HL-60 (cell line): ENCODE measurements around the gene APOD.

ENCODE experiments used
- DNase-seq, 2 experiments: peaks; one replicate each; pipeline ENCODE4 v3.0.0-alpha.2; 2010 to 2020; ENCODE audit warnings: low read depth in 1 of 2, low spot score in 1 of 2
- H3K27ac ChIP-seq: fragments of 250-450 bp; sonication (Bioruptor Pico); replicated peaks from 2 replicates; pipeline ENCODE4 v1.5.1; 2020; ENCODE audit warnings: mild to moderate bottlenecking, moderate library complexity
- H3K27me3 ChIP-seq: fragments of 250-450 bp; sonication (Bioruptor Pico); 2 replicates; pipeline ENCODE4 v1.5.1; 2021; ENCODE audit warnings: mild to moderate bottlenecking, moderate library complexity; ENCODE audit not compliant: insufficient read depth, poor library complexity, severe bottlenecking
- H3K4me3 ChIP-seq: replicated peaks from 2 replicates; pipeline ENCODE4 v1.5.1; 2011; ENCODE audit warnings: mild to moderate bottlenecking, control low read depth, low read length; ENCODE audit not compliant: insufficient read depth
- CTCF ChIP-seq: IDR thresholded peaks from one replicate; pipeline ENCODE4 v1.5.1; 2011; ENCODE audit warnings: low read length, control low read depth, inconsistent platforms; ENCODE audit not compliant: insufficient read depth
- GABPA ChIP-seq: IDR thresholded peaks from 2 replicates; pipeline ENCODE4 v1.6.1; 2012; ENCODE audit warnings: low read depth
- POLR2AphosphoS5 ChIP-seq: IDR thresholded peaks from 2 replicates; pipeline ENCODE4 v1.6.1; 2012; ENCODE audit warnings: low read depth
- SPI1 ChIP-seq: IDR thresholded peaks from 2 replicates; pipeline ENCODE4 v1.6.1; 2012; ENCODE audit warnings: low read depth, mild to moderate bottlenecking, borderline replicate concordance
- TF ChIP-seq, protein P1 (sequence below): IDR thresholded peaks from 2 replicates; pipeline ENCODE4 v1.6.1; 2012; ENCODE audit warnings: low read depth; ENCODE audit not compliant: insufficient replicate concordance

APOD gene

DNA sequence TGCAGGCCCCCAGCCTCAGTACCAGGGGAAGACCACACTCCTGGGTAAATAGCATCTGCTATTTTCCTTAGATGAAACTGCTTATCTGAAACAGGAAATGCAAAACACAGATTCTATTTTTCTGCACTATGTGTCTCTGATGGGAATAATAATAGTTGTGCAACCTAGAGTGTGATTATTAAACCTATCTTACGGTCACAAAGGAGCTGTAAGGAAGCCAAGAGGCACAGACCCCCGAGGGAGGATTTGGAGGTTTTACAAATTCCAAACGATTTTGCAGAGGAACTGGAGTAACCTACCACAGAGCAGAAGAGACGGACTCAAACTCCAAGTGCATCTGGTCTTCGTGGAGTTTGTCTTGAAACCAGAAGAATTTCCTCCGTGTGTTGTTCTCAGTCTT lies 14.1 kb upstream of the APOD start:
- Histone ChIP-seq H3K4me3 (no peak overlapping the region), H3K27me3 (no peaks in the 10 kb centered on the region), H3K27ac (no peak overlapping the region)
- TF ChIP-seq GABPA = no peak
- no peak for TF ChIP-seq SPI1
- TF ChIP-seq, protein P1, sequence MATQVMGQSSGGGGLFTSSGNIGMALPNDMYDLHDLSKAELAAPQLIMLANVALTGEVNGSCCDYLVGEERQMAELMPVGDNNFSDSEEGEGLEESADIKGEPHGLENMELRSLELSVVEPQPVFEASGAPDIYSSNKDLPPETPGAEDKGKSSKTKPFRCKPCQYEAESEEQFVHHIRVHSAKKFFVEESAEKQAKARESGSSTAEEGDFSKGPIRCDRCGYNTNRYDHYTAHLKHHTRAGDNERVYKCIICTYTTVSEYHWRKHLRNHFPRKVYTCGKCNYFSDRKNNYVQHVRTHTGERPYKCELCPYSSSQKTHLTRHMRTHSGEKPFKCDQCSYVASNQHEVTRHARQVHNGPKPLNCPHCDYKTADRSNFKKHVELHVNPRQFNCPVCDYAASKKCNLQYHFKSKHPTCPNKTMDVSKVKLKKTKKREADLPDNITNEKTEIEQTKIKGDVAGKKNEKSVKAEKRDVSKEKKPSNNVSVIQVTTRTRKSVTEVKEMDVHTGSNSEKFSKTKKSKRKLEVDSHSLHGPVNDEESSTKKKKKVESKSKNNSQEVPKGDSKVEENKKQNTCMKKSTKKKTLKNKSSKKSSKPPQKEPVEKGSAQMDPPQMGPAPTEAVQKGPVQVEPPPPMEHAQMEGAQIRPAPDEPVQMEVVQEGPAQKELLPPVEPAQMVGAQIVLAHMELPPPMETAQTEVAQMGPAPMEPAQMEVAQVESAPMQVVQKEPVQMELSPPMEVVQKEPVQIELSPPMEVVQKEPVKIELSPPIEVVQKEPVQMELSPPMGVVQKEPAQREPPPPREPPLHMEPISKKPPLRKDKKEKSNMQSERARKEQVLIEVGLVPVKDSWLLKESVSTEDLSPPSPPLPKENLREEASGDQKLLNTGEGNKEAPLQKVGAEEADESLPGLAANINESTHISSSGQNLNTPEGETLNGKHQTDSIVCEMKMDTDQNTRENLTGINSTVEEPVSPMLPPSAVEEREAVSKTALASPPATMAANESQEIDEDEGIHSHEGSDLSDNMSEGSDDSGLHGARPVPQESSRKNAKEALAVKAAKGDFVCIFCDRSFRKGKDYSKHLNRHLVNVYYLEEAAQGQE = no peak
- no peak for TF ChIP-seq POLR2AphosphoS5
- no peak for TF ChIP-seq CTCF
- no peak for DNase-seq

- H3K27me3 ChIP-seq = no peaks in the 10 kb centered on the region
- no peak overlapping the region for H3K27ac ChIP-seq
- no peak overlapping the region for H3K4me3 ChIP-seq
- TF ChIP-seq SPI1 (no peak), POLR2AphosphoS5 (no peak), CTCF (no peak), GABPA (no peak)
- TF ChIP-seq, protein P1 = no peak
- no peak for DNase-seq
Observed at GRCh38 chr3:195597229-195597628, 13.5 kb upstream of the APOD start.

GRCh38 chr3:195596765-195597171 lies 13.0 kb upstream of the APOD start:
- H3K27ac ChIP-seq = no peak overlapping the region
- DNase-seq = no peak
- no peak overlapping the region for H3K4me3 ChIP-seq
- H3K27me3 ChIP-seq = no peaks in the 10 kb centered on the region
- TF ChIP-seq POLR2AphosphoS5 = no peak
- no peak for TF ChIP-seq GABPA
- TF ChIP-seq, protein P1 = no peak
- no peak for TF ChIP-seq SPI1
- no peak for TF ChIP-seq CTCF
